M059J (cell line): ENCODE measurements around the gene RDM1. TPM values are rescaled to one million over a fixed set of nuclear protein-coding genes. Genes with fewer than 3 reads are reported as not detected.
"Not testable (repeated sequence)": the region's sequence is repeated elsewhere in the genome, so short reads cannot be mapped to it uniquely, and the experiment has no call there.

Experiments
- DNase-seq: peaks from one replicate; pipeline ENCODE4 v3.0.0-alpha.2; 2012; ENCODE audit warnings: low read depth
- total RNA-seq: library from RNA; depleted of rRNA; stranded (reverse); fragments of >200 nt; shearing (Covaris generic); gene quantifications from 2 replicates; pipeline ENCODE4 v1.2.3, GENCODE V29; 2014

Gene RDM1
- total RNA-seq, 1 experiment from 2014 or later, result 4.9 TPM

- DNase-seq, result no peak
Measured at GRCh38 chr17:35900280-35900679, 30.3 kb downstream of the RDM1 start.

- peak; percentile 83 for DNase-seq
Measured at GRCh38 chr17:35898283-35899070, 32.1 kb downstream of the RDM1 start.

- DNase-seq, result not testable (repeated sequence)
Measured at GRCh38 chr17:35897772-35898171, 32.8 kb downstream of the RDM1 start.

- DNase-seq, result peak; percentile 38
Measured at GRCh38 chr17:35895636-35896587, 34.7 kb downstream of the RDM1 start.

- no peak for DNase-seq
Measured at GRCh38 chr17:35894206-35894605, 36.4 kb downstream of the RDM1 start.

GRCh38 chr17:35893751-35894150 is 36.8 kb downstream of the RDM1 start:
- DNase-seq, result no peak

GRCh38 chr17:35892091-35893035 is 38.2 kb downstream of the RDM1 start:
- peak; percentile 29 for DNase-seq

- no peak for DNase-seq
Measured at GRCh38 chr17:35891269-35891668, 39.3 kb downstream of the RDM1 start.

GRCh38 chr17:35890774-35891155 is 39.8 kb downstream of the RDM1 start:
- DNase-seq, result peak; percentile 19

GRCh38 chr17:35889818-35890773 is 40.5 kb downstream of the RDM1 start:
- DNase-seq, result peak; percentile 74

- no peak for DNase-seq
Measured at GRCh38 chr17:35889241-35889640, 41.3 kb downstream of the RDM1 start.

GRCh38 chr17:35879773-35880654 is 50.6 kb downstream of the RDM1 start, which contains the start of gene CCL5:
TSS of gene CCL5 (minus strand) at chr17:35880360.
- DNase-seq, result peak; percentile 40

- DNase-seq, result no peak
Measured at GRCh38 chr17:35878361-35878760, 52.2 kb downstream of the RDM1 start.

GRCh38 chr17:35877345-35878029 is 53.1 kb downstream of the RDM1 start:
- DNase-seq, result no peak

GRCh38 chr17:35876534-35876933 is 54.0 kb downstream of the RDM1 start:
- no peak for DNase-seq

- no peak for DNase-seq
Measured at GRCh38 chr17:35875800-35876139, 54.8 kb downstream of the RDM1 start.

GRCh38 chr17:35875072-35875799 is 55.3 kb downstream of the RDM1 start:
- no peak for DNase-seq
